Natural killer cell (primary cell): ENCODE data around the gene ADAP1. TPM values are rescaled to one million over a fixed set of nuclear protein-coding genes. Genes with fewer than 3 reads are reported as not detected.

ENCODE experiments used
- ATAC-seq, 3 donors: fragments of 150-1000 bp in 2 of 3; fragments of 200-7000 bp in 1 of 3; cut with Tn5 transposase; 1 replicate in 1 of 3; 2 replicates in 2 of 3; pipeline ENCODE4 v1.10.0; 2021; ENCODE audit warnings: mild to moderate bottlenecking in 2 of 3, moderate library complexity in 2 of 3
- DNase-seq, 2 donors: peaks; one replicate each; pipeline versions ENCODE4 v3.0.0 to v3.0.0-alpha.2; 2013 to 2021; ENCODE audit warnings: mixed read lengths in 1 of 2
- H3K27ac ChIP-seq: one replicate; pipeline ENCODE4 v1.5.1; 2013; ENCODE audit warnings: mild to moderate bottlenecking, low read length
- H3K27me3 ChIP-seq: one replicate; pipeline ENCODE4 v1.6.1; 2013; ENCODE audit warnings: low read length; ENCODE audit not compliant: control insufficient read depth, insufficient read depth
- H3K36me3 ChIP-seq: one replicate; pipeline ENCODE4 v1.6.1; 2013; ENCODE audit warnings: low read length; ENCODE audit not compliant: control insufficient read depth, insufficient read depth
- H3K4me1 ChIP-seq: one replicate; pipeline ENCODE4 v1.6.1; 2013; ENCODE audit warnings: low read length; ENCODE audit not compliant: control insufficient read depth, insufficient read depth
- H3K4me3 ChIP-seq: one replicate; pipeline ENCODE4 v1.5.1; 2013; ENCODE audit warnings: low read length
- H3K9me3 ChIP-seq: one replicate; pipeline ENCODE4 v1.6.1; 2013; ENCODE audit warnings: low read length; ENCODE audit not compliant: control insufficient read depth, insufficient read depth
- H3K27ac Mint-ChIP-seq, 2 donors: one replicate each; pipeline ENCODE4 v1.8.0; 2022; ENCODE audit warnings: mild to moderate bottlenecking in 2 of 2, mixed read lengths in 2 of 2, moderate library complexity in 1 of 2
- H3K27me3 Mint-ChIP-seq, 2 donors: one replicate each; pipeline ENCODE4 v1.8.0; 2022; ENCODE audit warnings: low read depth in 2 of 2, mixed read lengths in 2 of 2
- H3K36me3 Mint-ChIP-seq: one replicate; pipeline ENCODE4 v1.8.0; 2022; ENCODE audit warnings: mixed read lengths
- H3K4me1 Mint-ChIP-seq, 2 donors: one replicate each; pipeline ENCODE4 v1.8.0; 2022; ENCODE audit warnings: mixed read lengths in 2 of 2
- H3K4me3 Mint-ChIP-seq: one replicate; pipeline ENCODE4 v1.8.0; 2022; ENCODE audit warnings: mild to moderate bottlenecking, moderate library complexity, mixed read lengths
- H3K9me3 Mint-ChIP-seq, 2 donors: one replicate each; pipeline ENCODE4 v1.8.0; 2022; ENCODE audit warnings: mixed read lengths in 2 of 2
- CTCF ChIP-seq: fragments of 200-600 bp; IDR thresholded peaks from one replicate; pipeline ENCODE4 v1.8.0; 2022; ENCODE audit warnings: antibody characterized with exemption
- WGBS: methylation state at CpG from one replicate; pipeline ENCODE4 v1.1.7; 2013; ENCODE audit warnings: missing lambda C conversion rate; ENCODE audit not compliant: insufficient coverage; 5-methylcytosine and 5-hydroxymethylcytosine counted together
- intact Hi-C: fragments of 100-400 bp; cut with micrococcal nuclease; formaldehyde crosslinking; loops from one replicate; pipeline ENCODE4 v1.14.2; 2022
- total RNA-seq, 4 donors: library from RNA; stranded (reverse); fragments of 120-200 nt in 1 of 4; gene quantifications; one replicate each; pipeline versions ENCODE4 v1.2.3 to v1.2.4, GENCODE V29; 2013 to 2022

The ADAP1 gene
- total RNA-seq, 3 donors from 2014 or later (not counting 1 experiment from before 2014, with no cell fraction given), result 87.2 to 117 (median 89.2) TPM

GRCh38 chr7:900331-901040, 54.0 kb downstream of the ADAP1 start:
- H3K27ac Mint-ChIP-seq, result no peak overlapping the region
- no peak overlapping the region for H3K27ac ChIP-seq
- peaks cover 35% of the 10 kb centered on the region for H3K36me3 ChIP-seq
- H3K4me1 Mint-ChIP-seq, result peaks cover 0 to 11% of the 10 kb centered on the region in 2 donors
- intact Hi-C loops, result no loop called here
- no peak overlapping the region for H3K4me3 Mint-ChIP-seq
- H3K27me3 ChIP-seq, result no peaks in the 10 kb centered on the region
- no peak overlapping the region for H3K4me3 ChIP-seq
- TF ChIP-seq CTCF, result no peak
- no peaks in the 10 kb centered on the region for H3K9me3 ChIP-seq
- H3K4me1 ChIP-seq, result peaks cover 6% of the 10 kb centered on the region
- WGBS, result 87% methylated on average over 26 of the region's 26 CpGs
- ATAC-seq, result no peak
- no peaks in the 10 kb centered on the region for H3K9me3 Mint-ChIP-seq
- no peaks in the 10 kb centered on the region for H3K27me3 Mint-ChIP-seq
- peaks cover 6% of the 10 kb centered on the region for H3K36me3 Mint-ChIP-seq
- no peak for DNase-seq

- intact Hi-C loops, result no loop called here
- Mint-ChIP-seq H3K27me3 (no peaks in the 10 kb centered on the region), H3K4me3 (no peak overlapping the region), H3K9me3 (no peaks in the 10 kb centered on the region), H3K36me3 (peaks cover 6% of the 10 kb centered on the region), H3K4me1 (peaks cover 0 to 7% of the 10 kb centered on the region in 2 donors), H3K27ac (no peak overlapping the region)
- no peak for ATAC-seq
- no peak for TF ChIP-seq CTCF
- H3K9me3 ChIP-seq, result no peaks in the 10 kb centered on the region
- WGBS, result 95% methylated on average over 16 of the region's 16 CpGs
- H3K4me3 ChIP-seq, result no peak overlapping the region
- no peak for DNase-seq
- H3K27ac ChIP-seq, result no peak overlapping the region
- no peaks in the 10 kb centered on the region for H3K27me3 ChIP-seq
- H3K4me1 ChIP-seq, result peaks cover 6% of the 10 kb centered on the region
- peaks cover 41% of the 10 kb centered on the region for H3K36me3 ChIP-seq
Measured at GRCh38 chr7:899806-900205, 54.7 kb downstream of the ADAP1 start.

- H3K36me3 Mint-ChIP-seq, result peaks cover 6% of the 10 kb centered on the region
- H3K27ac ChIP-seq, result no peak overlapping the region
- 93% methylated on average over 54 of the region's 54 CpGs for WGBS
- intact Hi-C loops, result no loop called here
- no peaks in the 10 kb centered on the region for H3K9me3 Mint-ChIP-seq
- peaks cover 6% of the 10 kb centered on the region for H3K4me1 ChIP-seq
- H3K36me3 ChIP-seq, result peaks cover 48% of the 10 kb centered on the region
- no peak overlapping the region for H3K4me3 Mint-ChIP-seq
- DNase-seq (no peak), ATAC-seq (no peak)
- H3K27me3 ChIP-seq, result no peaks in the 10 kb centered on the region
- H3K27ac Mint-ChIP-seq, result no peak overlapping the region
- H3K9me3 ChIP-seq, result no peaks in the 10 kb centered on the region
- TF ChIP-seq CTCF, result no peak
- no peak overlapping the region for H3K4me3 ChIP-seq
- no peaks in the 10 kb centered on the region for H3K27me3 Mint-ChIP-seq
- H3K4me1 Mint-ChIP-seq, result peaks cover 0 to 7% of the 10 kb centered on the region in 2 donors
Measured at GRCh38 chr7:898855-899681, 55.4 kb downstream of the ADAP1 start.
